Lung (tissue), 12 donors: ENCODE data around the gene DMWD. TPM values are rescaled to one million over a fixed set of nuclear protein-coding genes. Genes with fewer than 3 reads are reported as not detected.
"Not testable (repeated sequence)": the region's sequence is repeated elsewhere in the genome, so short reads cannot be mapped to it uniquely, and the experiment has no call there.

Source experiments
- ATAC-seq: fragments of 200-7000 bp; cut with Tn5 transposase; one replicate; pipeline ENCODE4 v1.9.1; 2020; ENCODE audit warnings: moderate number of reproducible peaks; ENCODE audit not compliant: insufficient read depth, low FRiP score
- DNase-seq, 3 donors: peaks; one replicate each; pipeline ENCODE4 v3.0.0-alpha.2; 2013 to 2017
- H3K27ac ChIP-seq, 2 donors: one replicate each; pipeline ENCODE4 v1.5.1; 2013; ENCODE audit warnings: mild to moderate bottlenecking in 2 of 2, moderate library complexity in 2 of 2, control low read depth in 1 of 2, inconsistent platforms in 1 of 2, low read depth in 1 of 2, low read length in 1 of 2
- H3K27me3 ChIP-seq, 3 donors: one replicate each; pipeline ENCODE4 v1.5.1; 2013; ENCODE audit warnings: low read length in 2 of 3; ENCODE audit not compliant: control insufficient read depth in 3 of 3, insufficient read depth in 3 of 3
- H3K36me3 ChIP-seq, 4 donors: one replicate each; pipeline ENCODE4 v1.5.1; 2013; ENCODE audit warnings: low read length in 4 of 4, mild to moderate bottlenecking in 1 of 4, moderate library complexity in 1 of 4; ENCODE audit not compliant: control insufficient read depth in 4 of 4, insufficient read depth in 4 of 4
- H3K4me1 ChIP-seq, 5 donors: one replicate each; pipeline ENCODE4 v1.5.1; 2013; ENCODE audit warnings: low read length in 5 of 5, mild to moderate bottlenecking in 2 of 5, moderate library complexity in 1 of 5; ENCODE audit not compliant: control insufficient read depth in 5 of 5, insufficient read depth in 5 of 5
- H3K4me3 ChIP-seq: one replicate; pipeline ENCODE4 v1.5.1; 2013; ENCODE audit warnings: mild to moderate bottlenecking, control low read depth, moderate library complexity
- H3K9ac ChIP-seq, 2 donors: one replicate each; pipeline ENCODE4 v1.5.1; 2013; ENCODE audit warnings: low read length in 2 of 2, control low read depth in 1 of 2; ENCODE audit not compliant: insufficient read depth in 1 of 2
- H3K9me3 ChIP-seq, 4 donors: one replicate each; pipeline ENCODE4 v1.5.1; 2013; ENCODE audit warnings: low read length in 3 of 4, mild to moderate bottlenecking in 1 of 4, moderate library complexity in 1 of 4; ENCODE audit not compliant: control insufficient read depth in 4 of 4, insufficient read depth in 3 of 4
- CTCF ChIP-seq: IDR thresholded peaks from 2 replicates; pipeline ENCODE4 v1.5.1; 2012; ENCODE audit warnings: mild to moderate bottlenecking; ENCODE audit errors: control extremely low read depth, extremely low read depth
- WGBS, 2 donors: extraction: QIAGEN DNeasy Blood & Tissue Kit; methylation state at CpG; one replicate each; pipeline ENCODE4 v1.1.7; 2013; 5-methylcytosine and 5-hydroxymethylcytosine counted together
- polyA plus RNA-seq, 2 donors: library from polyadenylated mRNA; stranded (reverse); fragments of 200-250 nt; gene quantifications; one replicate each; pipeline ENCODE4 v1.2.1, GENCODE V29; 2013
- total RNA-seq, 2 donors: library from RNA; depleted of rRNA in 1 of 2; stranded (reverse); fragments of >200 nt in 1 of 2; gene quantifications; one replicate each; pipeline ENCODE4 v1.2.1, GENCODE V29; 2014 to 2021
- donor health status: control.
- donor health status: control.
- donor health status: Bipolar disorder and iron deficiency.
- donor health status: healthy.
- donor health status: DM: yes; HTN: yes; CAD: no.

Gene DMWD
- total and polyA plus RNA-seq, 4 donors: 21.2 to 58.2 (median 26.9) TPM

- H3K27ac ChIP-seq: no peak overlapping the region
- H3K27me3 ChIP-seq: no peaks in the 10 kb centered on the region
- DNase-seq (no peak), ATAC-seq (no peak)
- WGBS, 2 donors: 88 to 92% methylated on average over 56 to 57 of the region's 57 CpGs
- peaks cover 0 to 1% (median 0%) of the 10 kb centered on the region in 5 donors for H3K4me1 ChIP-seq
- peaks cover 0 to 2% (median 0%) of the 10 kb centered on the region in 4 donors for H3K9me3 ChIP-seq
- H3K36me3 ChIP-seq: no peaks in the 10 kb centered on the region
- TF ChIP-seq CTCF: no peak
- no peak overlapping the region for H3K9ac ChIP-seq
- no peak overlapping the region for H3K4me3 ChIP-seq
Measured at GRCh38 chr19:45804140-45804958, 11.7 kb upstream of the DMWD start.

GRCh38 chr19:45801603-45802175 is 9.0 kb upstream of the DMWD start:
- peaks cover 0 to 1% (median 0%) of the 10 kb centered on the region in 5 donors for H3K4me1 ChIP-seq
- H3K9me3 ChIP-seq: peaks cover 0 to 2% (median 0%) of the 10 kb centered on the region in 4 donors
- no peaks in the 10 kb centered on the region for H3K36me3 ChIP-seq
- ATAC-seq (no peak), DNase-seq (no peak)
- no peak for TF ChIP-seq CTCF
- H3K4me3 ChIP-seq: no peak overlapping the region
- no peak overlapping the region for H3K9ac ChIP-seq
- no peaks in the 10 kb centered on the region for H3K27me3 ChIP-seq
- no peak overlapping the region for H3K27ac ChIP-seq
- 68 to 82% methylated on average over 7 of the region's 7 CpGs for WGBS, 2 donors

- ATAC-seq (no peak), DNase-seq (no peak)
- no peaks in the 10 kb centered on the region for H3K27me3 ChIP-seq
- no peak overlapping the region for H3K4me3 ChIP-seq
- H3K9me3 ChIP-seq: no peaks in the 10 kb centered on the region
- H3K27ac ChIP-seq: no peak overlapping the region
- H3K4me1 ChIP-seq: no peaks in the 10 kb centered on the region
- no peak for TF ChIP-seq CTCF
- no peak overlapping the region for H3K9ac ChIP-seq
- H3K36me3 ChIP-seq: no peaks in the 10 kb centered on the region
- 79 to 86% methylated on average over 8 of the region's 8 CpGs for WGBS, 2 donors
Measured at GRCh38 chr19:45800070-45800553, 7.5 kb upstream of the DMWD start.

- H3K36me3 ChIP-seq, ATAC-seq, H3K4me1 ChIP-seq, H3K9ac ChIP-seq, H3K27ac ChIP-seq, DNase-seq, H3K27me3 ChIP-seq, H3K9me3 ChIP-seq, H3K4me3 ChIP-seq: not testable (repeated sequence)
- WGBS, 2 donors: 80 to 93% methylated on average over 5 of the region's 5 CpGs
Measured at GRCh38 chr19:45799541-45799940, 6.9 kb upstream of the DMWD start.
